ENCODE results near the gene MSANTD1. TPM values are rescaled to one million over a fixed set of nuclear protein-coding genes. Genes with fewer than 3 reads are reported as not detected.

Gene MSANTD1
- total and polyA plus RNA-seq, 10 of the 15 experiments (the other 5 are each of a cell fraction or from before 2014, with no cell fraction given), result 0.07 to 0.87 (median 0.22) TPM; not detected in 2

GRCh38 chr4:3205995-3206394, 43.0 kb upstream of the MSANTD1 start:
- Histone ChIP-seq H3K4me1 (ENCODE audit: control insufficient read depth, insufficient read depth, low read length) (peaks cover 17% of the 10 kb centered on the region), H2AFZ (ENCODE audit: control insufficient read depth, low read depth, low read length) (no peak overlapping the region), H3K4me2 (ENCODE audit: control insufficient read depth, insufficient read depth) (no peak overlapping the region), H3K9ac (ENCODE audit: control insufficient read depth, insufficient read depth, low read length) (no peak overlapping the region), H4K20me1 (ENCODE audit: control insufficient read depth, insufficient read depth) (no peaks in the 10 kb centered on the region; the same call in 1 of the 2 replicates), H3K79me2 (ENCODE audit: control insufficient read depth, insufficient read depth, low read length) (no peaks in the 10 kb centered on the region), H3K27ac (ENCODE audit: control insufficient read depth, insufficient read depth) (no peak overlapping the region), H3K36me3 (ENCODE audit: control insufficient read depth in 2 of 2, insufficient read depth in 2 of 2, low read length in 1 of 2) (peaks cover 27 to 45% of the 10 kb centered on the region in 2 experiments), H3K27me3 (replicated peaks in 1 of 2; ENCODE audit: control insufficient read depth in 2 of 2, insufficient read depth in 2 of 2, low read length in 1 of 2) (no peaks in the 10 kb centered on the region), H3K4me3 (no peak overlapping the region), H3K9me3 (replicated peaks; ENCODE audit: control insufficient read depth, insufficient read depth, low read length) (no peaks in the 10 kb centered on the region)
- CTCF ChIA-PET, result no interaction called here
- FAIRE-seq (no peak), ATAC-seq (no peak), DNase-seq (ENCODE audit: low read depth, low spot score) (no peak)
- TF ChIP-seq, protein P1, sequence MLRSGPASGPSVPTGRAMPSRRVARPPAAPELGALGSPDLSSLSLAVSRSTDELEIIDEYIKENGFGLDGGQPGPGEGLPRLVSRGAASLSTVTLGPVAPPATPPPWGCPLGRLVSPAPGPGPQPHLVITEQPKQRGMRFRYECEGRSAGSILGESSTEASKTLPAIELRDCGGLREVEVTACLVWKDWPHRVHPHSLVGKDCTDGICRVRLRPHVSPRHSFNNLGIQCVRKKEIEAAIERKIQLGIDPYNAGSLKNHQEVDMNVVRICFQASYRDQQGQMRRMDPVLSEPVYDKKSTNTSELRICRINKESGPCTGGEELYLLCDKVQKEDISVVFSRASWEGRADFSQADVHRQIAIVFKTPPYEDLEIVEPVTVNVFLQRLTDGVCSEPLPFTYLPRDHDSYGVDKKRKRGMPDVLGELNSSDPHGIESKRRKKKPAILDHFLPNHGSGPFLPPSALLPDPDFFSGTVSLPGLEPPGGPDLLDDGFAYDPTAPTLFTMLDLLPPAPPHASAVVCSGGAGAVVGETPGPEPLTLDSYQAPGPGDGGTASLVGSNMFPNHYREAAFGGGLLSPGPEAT (IDR thresholded peaks at IDR 0.05; ENCODE audit: low read depth), result no peak
- TF ChIP-seq TCF3 (IDR thresholded peaks at IDR 0.05; ENCODE audit: borderline replicate concordance, insufficient read depth, low read depth, low read length), result no peak
- TF ChIP-seq ESRRA (IDR thresholded peaks at IDR 0.05; ENCODE audit: low read length), result no peak
- no peak for TF ChIP-seq NR2F1 (conservative IDR thresholded peaks at IDR 0.05)
- TF ChIP-seq ELK1 (IDR thresholded peaks at IDR 0.05; ENCODE audit: low read depth, low read length), result no peak
- no peak for TF ChIP-seq NRF1 (conservative IDR thresholded peaks at IDR 0.05; ENCODE audit: low read depth, low read length)
- TF ChIP-seq EP300 (IDR thresholded peaks at IDR 0.05; ENCODE audit: borderline replicate concordance in 1 of 2, control insufficient read depth in 1 of 2, low read depth in 2 of 2, low read length in 2 of 2), result no peak
- intact Hi-C loops (cut with micrococcal nuclease; ENCODE audit: unreplicated experiment), result no loop called here
- in situ Hi-C loops (cut with MboI), result no loop called here
- POLR2A ChIA-PET, result no interaction called here
- 93% methylated on average over 11 of the region's 11 CpGs for WGBS (ENCODE audit: insufficient coverage, insufficient replicate concordance, low lambda C conversion rate, missing lambda C conversion rate)
- RAD21 ChIA-PET (ENCODE audit: unreplicated experiment), result no interaction called here
- no TSS peak for BruUV-seq (replicated peaks)
- SMC1A ChIA-PET (ENCODE audit: uncharacterized antibody, unreplicated experiment), result no interaction called here
